DMS79 treated with DMSO at 0.1 percent for 48 hours (cell line): ENCODE data around the gene LRRC28.

Source experiments
- DNase-seq: peaks from one replicate; lab custom pipeline; 2025; lab: John Stamatoyannopoulos, UW

Gene LRRC28

DNA sequence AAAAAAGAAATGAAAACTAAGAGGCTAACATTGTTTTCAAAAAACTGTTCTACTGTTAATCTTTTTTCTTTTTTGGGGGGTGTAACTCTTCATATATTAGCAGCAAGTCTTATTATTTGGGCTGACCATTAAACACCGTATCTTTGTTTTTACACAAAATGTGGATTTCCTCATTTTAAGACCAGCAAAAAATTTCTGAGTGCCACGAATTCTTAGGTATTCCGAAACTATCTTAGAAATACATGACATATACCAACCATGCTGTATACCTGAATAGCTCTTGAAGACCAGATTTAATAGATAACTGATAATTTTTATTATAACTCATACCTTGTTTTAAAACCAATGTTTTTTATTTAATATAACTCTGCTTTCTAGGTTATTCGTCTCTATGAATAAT lies 1.3 kb upstream of the LRRC28 start:
- DNase-seq = no peak

DNA sequence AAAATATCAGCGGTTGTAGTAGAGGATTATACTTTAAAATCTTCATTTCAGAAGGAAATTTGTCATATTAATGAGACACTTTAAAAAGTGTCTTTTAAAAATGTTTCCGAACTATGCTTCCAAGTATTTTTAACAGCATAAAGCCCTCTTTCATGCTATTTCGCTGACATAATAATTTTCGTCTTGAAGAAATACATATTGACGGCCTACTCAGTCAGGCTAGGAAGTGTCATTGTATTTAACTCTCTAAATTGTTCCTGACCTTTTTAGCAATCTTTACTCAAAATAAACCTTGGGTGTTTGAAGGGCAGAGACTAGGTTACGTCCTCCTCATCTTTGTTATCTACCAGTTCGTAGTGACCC lies 806 bp upstream of the LRRC28 start:
- peak; percentile 19 for DNase-seq

DNA sequence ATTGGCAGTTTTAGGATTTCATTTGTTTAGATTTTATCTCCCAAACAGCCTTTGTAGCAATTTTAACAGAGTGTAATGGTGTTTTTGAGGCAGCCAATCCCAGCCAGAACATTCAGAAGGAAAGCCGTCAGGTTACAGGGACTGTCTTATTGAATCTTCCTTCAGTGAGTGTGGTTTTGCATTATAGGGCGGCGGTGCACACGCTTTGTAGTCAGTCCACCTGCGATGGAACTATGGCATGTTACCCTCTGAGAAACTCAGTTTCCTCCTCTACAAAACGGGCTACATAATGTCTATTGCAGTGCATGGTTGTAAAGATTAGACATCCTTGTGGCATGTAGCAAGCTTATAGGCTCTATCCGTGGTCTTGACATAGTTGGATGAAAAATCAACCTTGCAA lies 1.0 kb downstream of the LRRC28 start:
- no peak for DNase-seq

DNA sequence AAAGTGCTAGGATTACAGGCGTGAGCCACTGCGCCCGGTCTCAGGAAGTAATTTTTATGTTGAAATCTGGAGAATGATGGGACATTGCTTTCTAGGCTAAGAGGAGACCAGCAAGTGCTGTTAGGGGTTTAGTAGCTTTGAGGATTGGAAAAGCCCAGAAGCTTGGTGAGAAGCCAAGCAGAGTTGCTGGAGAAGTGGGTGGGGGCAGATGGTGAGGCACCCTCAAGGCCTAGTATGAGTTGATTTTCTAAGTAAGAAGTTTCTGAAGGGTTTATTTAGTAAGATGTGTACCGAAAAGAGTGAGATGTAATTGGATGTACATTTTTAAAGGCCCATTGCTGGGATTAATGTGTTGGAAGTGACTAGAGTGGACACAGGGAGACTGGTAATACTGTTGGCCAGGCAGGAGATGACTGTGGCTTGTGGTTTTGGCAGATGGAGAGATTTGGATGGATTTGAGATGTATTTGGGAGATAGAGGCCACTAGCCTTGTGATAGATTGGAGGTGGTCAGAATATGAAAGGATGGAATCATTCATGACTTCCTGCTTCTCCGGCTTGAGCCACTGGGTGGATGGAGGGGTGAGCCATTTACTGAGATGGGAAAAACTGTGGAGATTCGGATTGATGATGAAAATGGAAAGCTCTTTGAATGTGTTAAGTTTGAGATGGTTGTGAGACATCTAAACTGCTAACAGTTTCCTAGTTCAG lies 2.3 kb downstream of the LRRC28 start:
- DNase-seq = no peak

DNA sequence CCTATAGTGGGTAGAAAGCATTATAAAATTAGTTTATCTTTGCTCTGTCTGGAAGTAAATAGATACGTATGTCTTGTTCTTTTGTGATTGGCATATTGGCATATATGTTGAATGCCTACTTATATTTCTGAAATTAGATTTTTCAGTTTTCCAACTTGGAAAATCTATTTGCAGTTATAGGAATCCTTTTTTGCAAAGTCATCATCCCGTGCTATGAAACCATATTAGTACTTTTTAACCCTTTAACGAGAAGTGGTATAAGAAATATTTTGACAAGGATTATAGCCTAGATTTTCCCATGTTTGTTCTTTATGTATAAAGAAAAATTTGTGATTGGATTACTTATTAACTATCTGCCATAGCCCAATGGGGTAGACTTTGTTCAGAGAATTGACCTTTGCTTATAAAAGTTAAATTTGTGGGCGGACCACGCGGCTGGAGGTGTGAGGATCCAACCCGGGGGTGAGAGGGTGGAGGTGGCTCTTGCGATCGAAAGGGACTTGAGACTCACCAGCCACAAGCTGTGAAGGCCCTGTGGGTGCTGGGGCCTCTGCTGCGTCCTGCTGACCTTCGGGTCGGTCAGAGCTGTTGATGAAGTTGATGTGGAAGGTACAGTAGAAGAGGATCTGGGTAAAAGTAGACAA lies 5.9 kb downstream of the LRRC28 start:
- DNase-seq = no peak

DNA sequence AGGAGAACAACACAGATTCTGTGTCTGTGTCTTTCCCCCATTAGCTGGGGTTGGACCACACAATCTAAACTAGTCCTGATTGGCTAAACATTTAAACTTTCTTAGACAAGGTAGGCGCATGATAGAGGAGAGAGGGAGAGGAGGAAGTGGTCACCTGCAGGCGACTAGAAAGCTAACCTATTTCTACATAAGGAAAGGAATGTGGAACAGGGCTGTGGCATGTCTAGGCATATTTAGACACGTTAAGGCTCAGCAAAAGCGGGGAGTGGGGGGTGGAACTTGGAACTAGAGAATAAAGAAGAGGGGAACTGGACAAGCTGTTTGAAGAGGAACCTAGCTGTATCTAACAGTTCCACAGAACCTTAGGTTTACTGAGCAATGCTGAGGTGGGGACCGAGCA lies 12.8 kb downstream of the LRRC28 start:
- DNase-seq = no peak

DNA sequence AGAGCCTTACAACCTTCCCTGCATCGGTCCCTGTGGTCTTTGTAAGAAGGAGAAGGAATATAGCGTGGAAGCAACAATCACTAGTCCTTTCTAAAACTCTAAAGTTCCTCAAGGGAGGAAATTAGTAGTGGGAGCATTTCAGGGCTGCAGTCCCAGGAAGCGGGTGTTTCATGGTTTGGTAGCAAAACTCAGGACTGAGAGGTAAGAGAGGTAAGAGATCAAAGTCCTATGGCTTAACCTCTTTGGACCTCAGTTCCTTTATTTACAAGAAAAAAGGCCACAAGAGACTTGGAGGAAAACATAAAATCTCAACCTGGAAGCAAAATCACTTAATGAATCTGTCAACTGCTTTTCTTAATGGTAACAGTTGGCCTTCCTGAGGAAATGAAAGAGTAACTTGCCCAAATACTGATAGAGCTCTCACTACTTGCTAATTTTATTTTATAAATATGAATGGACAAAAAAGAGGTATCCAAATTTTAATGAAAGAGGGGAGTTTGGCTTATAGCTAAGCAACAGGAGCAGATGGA lies 14.3 kb downstream of the LRRC28 start:
- no peak for DNase-seq

DNA sequence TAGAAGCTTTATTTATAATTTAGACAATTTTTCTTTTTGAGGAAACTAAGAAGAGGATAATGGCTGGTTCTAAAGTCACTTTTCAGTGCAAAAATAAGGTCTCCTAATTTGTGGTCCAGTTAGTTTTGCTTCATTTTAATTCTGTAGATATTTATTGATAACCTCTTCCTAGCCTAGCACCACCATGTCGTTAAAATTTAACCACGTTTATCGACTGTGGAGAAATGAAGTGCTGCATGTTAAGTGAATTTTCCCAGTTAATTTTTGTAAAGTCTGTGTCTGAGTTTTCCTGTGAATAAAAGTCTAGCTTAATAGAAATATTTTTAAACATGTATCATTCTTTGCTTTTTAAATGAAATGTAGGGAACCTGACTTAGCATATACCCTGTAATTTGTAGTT lies 16.7 kb downstream of the LRRC28 start:
- DNase-seq = no peak

DNA sequence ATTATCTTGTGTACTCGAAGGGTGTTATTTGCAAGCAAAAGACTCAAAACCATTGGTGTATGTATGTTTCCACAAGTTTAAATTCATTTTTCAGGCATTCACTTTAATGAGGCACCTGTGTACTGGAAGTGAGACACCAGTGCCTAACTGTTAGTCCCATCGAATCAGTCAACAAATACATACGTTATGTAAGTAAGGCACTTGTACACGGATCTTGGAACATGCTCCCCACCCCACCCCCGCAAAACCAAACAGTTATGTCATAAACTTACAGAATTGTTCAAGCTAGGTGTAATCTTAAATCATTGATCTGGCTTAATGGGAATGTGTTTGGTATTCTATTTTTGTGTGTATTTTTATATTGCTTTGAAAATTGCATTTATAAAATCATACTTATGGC lies 17.1 kb downstream of the LRRC28 start:
- DNase-seq = no peak

DNA sequence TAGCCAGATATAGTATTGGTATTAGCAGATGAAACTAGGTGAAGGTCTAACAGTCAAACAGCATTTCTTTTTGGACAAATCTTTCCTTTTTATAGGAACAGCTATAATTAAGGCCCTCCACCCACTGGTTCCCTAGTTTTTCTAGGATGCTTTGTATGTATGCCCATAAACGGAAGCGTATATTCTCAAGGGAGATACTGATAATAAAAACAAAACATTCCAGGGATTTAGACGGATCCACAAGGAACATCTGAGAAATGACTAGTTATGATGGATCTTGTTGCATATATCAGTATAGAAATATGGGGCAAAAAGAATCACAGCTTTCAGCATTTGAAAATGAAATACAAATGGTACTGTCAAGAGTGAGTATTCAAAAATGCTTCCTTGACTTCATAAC lies 22.5 kb downstream of the LRRC28 start:
- no peak for DNase-seq

DNA sequence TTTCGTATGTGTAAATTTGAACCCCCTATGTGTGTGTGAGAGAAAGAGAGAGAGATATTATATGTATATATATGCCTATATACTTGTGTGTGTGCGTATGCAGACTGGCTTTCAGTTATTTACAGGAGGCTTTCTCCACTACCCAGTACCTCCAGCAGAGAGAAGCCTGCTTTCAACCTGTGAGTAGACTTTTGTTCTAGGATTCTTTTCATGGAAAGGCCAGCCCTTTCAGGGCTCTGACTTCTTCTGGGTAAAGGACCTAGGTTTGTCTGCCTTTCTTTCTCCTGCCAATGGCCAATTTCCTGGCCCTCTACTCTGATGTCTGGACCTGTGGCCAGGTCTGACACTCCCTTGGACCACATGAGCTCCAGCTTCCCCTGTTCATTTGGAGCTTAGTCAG lies 23.8 kb downstream of the LRRC28 start:
- DNase-seq = no peak

DNA sequence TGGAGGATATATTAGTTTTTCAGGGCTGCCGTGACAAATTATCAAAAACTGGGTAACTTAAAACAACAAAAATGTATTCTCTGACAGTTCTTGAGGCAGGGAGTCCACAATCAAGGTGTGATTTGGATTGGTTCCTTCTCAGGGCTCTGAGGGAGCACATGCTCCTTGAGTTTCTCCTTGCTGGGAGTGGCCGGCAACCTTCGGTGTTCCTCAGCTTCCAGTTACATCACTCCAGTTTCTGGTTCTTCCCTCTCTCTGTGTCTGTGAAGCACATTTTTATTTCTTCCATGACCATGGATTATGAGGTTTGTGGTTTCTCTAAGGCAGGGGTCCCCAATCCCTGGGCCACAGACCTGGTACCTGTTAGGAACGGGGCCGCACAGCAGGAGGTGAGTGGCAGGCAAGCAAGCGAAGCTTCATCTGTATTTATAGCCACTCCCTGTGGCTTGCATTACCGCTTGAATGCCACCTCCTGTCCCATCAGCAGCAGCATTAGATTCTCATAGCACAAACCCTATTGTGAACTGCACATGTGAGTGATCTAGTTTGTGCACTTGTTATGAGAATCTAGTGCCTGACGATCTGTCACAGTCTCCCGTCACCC lies 24.3 kb downstream of the LRRC28 start:
- no peak for DNase-seq

DNA sequence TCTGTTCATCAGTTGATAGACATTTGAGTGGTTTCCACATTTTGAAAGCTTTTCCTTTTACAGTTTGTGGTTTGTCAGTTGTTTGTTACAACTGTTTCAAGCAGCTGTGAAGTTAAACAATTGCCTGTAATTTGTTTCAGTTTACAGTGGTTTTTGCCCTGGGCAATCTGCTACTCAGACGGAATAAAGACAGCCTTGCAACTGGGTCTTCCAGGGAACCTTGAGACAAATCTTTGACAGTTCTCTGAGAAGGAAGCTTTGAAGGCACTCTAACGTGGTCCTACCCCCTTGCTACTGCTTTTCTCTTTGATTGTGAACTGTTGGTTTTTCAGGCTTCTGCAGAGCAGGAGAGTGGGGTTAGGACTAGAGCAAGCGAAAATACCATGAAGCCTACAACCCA lies 28.0 kb downstream of the LRRC28 start:
- no peak for DNase-seq

DNA sequence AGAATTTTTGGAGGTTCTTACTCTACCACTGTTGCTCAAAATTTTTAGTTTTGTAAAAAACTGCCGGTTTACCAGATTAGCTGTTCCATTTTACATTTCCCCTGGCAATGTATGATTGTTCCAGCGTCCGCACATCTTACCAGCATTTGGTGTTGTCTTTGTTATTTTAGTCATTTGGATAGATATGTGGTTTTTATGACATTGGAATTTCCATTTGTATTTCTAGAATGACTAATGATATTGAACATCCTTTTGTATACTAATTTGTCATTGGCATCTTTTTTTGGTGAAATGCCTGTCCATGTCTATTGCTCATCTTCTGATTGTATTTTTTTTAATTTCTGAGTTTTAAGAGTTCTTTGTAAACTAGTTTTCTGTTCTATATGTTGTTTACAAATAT lies 28.5 kb downstream of the LRRC28 start:
- DNase-seq = no peak

DNA sequence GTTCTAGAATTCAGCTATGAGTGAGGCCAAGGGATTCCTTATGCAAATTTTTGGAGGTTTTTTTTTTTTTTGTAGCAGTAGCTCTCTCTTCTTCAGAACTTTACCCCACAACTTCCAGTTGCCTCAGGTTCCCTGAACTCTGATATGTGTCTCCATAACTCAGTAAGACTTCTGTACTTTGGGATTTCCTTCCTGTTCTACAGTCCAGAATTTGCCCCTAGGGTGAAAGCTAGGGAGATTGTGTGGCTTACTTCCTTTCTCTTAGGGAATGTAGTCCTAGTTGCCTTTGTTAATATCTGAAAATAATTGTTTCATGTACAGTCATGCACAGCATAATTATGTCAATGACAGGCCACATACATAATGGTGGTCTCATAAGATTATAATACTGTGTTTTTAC lies 30.8 kb downstream of the LRRC28 start:
- no peak for DNase-seq

DNA sequence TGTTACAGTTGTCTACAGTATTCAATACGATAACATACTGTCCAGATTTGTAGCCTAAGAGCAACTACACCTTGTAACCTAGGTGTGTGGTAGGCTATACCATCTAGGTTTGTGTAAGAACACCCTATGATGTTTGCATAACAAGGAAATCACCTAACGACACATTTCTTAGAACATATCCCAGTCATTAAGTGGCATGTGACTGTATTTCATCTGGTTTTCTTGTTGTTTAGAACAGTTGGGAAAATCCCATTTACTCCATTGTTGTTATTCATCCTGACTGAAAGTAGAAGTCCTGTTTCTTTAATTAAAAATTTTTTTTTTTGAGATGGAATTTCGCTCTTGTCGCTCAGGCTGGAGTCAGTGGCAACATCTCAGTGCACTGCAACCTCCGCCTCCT lies 31.3 kb downstream of the LRRC28 start:
- no peak for DNase-seq

DNA sequence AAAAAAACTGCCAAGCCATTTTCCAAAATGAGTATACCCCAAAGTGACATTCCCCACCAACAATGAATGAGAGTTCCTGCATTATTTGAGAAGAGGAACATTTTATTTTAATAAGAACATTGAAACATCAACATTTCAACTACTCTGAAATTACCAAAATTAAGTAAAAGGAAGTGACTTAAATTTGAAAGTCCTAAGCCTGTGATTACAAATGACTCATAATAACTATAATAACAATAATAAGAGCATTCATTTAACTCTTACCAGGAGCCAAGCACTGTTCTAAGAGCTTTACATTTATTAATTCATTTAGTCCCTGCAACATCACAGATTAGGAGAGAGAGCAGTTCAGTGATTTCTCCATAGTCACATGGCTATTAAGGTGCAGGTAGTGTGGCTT lies 32.4 kb downstream of the LRRC28 start:
- DNase-seq = no peak

DNA sequence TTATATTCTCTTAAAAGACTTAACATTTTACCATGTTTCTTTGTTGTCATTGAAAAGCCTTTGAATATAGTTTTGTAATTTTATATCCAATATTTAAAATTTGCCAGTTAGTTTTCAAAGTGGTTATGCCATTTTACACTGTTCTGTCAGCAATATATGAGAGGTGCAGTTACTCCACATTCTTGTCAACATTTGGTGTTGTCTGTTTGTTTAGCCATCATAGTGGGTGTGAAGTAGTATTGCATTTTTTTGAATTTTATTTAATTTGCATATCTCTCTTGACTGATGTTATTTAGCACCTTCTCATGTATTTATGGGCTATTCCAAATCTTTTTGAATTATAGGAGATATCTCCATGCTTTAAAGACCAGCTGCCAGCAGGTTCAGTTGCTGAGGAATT lies 40.4 kb downstream of the LRRC28 start:
- DNase-seq = no peak

DNA sequence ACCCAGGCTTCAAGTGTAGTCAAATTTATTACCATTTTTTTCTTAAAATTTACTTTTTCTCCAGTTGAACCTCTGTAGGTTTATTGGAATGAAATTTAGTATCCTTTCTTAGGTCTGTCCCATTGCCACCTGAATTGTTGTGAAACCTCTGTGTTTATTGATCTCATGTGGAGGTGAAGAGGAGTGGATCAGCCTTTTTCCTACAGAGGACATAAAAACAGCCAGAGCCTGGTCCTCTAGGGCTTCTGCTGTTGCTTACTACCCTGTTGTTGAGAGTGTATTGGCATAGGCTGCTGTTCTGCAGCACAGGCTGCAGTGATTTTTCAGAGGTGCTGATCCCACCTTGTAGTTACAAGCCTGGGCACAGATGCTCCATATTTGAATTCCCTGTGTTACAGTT lies 44.6 kb downstream of the LRRC28 start:
- no peak for DNase-seq

DNA sequence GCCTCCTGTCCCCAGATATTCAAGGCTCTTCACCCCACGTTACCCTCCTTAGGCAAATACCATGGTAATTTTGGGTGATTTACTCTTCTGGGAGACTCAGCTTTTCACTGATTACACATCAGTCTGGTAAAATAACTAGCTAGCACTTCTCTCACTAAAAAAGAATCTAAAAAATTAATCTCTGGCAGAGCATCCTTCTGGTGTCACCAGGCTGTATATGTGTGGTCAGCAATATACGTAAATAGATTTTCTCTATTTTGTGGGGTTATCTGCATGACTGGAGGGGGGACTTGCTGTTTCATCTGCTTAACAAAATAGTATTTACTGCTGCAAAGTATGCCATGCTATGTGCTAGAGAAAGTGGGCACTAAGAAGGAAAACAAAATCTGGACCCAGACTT lies 45.1 kb downstream of the LRRC28 start:
- DNase-seq = no peak

DNA sequence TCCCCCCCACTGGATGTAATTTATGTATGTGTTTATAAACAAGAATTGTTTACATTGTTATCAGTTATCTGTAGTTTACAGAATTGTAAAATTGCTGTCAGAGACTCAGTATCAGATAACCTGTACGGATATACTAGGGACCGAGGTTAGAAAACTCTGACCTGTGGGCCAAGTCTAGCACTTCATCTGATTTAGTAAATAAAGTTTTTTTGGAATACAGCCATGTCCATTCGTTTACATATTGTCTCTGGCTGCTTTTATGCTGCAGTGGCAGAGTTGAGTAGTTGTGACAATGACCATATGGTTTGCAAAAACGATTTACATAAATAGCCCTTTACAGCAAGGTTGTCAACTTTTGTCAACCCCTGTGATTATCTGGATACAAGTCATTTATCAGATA lies 52.6 kb downstream of the LRRC28 start:
- peak; percentile 10 for DNase-seq

DNA sequence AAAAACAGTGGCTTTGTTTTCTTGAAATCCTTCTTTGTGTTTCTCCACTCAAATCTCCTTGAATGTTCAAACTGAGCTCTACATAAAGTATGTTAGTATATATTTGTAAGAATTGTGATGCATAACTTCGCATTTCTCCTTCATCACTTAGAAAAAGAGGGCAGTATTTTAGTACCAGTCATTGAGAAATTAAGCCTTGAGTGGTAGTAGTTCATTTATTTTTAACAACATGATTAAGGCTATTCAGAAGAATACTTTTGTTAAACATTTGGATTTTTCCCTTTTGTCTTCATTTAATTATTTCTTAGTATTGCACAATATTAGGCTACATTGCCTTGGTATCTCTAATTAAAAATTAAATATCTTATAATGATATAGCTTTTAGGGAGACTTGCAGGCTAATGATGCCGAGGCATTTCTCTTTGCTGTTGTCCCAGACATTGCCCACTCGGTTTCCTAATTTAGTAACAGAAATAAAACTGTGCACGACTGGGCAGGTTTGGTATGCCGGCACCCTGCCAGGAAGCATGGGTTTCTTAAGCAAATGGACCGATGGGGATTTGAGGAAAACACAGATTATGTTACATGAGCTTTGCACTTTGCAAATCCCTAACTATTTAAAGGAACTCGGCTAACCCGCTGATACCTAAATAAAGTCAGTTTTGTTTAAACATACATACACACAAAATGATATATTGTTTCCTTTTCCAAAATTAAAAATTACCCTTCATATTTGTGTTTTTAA lies 54.7 kb downstream of the LRRC28 start:
- peak; percentile 44 for DNase-seq
